ENCODE data around the gene ADAMTS13.

The ADAMTS13 gene

DNA sequence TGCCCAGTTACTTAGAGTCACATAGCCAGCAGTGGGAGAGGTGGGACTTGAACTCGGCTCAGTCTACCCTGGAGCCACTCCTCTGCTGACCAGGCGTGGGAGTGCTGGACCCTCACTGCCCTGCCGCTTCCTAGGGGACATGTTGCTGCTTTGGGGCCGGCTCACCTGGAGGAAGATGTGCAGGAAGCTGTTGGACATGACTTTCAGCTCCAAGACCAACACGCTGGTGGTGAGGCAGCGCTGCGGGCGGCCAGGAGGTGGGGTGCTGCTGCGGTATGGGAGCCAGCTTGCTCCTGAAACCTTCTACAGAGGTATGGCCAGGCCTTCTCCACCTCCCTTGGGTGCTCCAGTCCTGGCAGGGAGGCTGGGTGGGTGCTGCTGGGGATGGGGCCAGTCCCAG is 34.2 kb downstream of the ADAMTS13 start:
- DNase-seq = no peak

DNA sequence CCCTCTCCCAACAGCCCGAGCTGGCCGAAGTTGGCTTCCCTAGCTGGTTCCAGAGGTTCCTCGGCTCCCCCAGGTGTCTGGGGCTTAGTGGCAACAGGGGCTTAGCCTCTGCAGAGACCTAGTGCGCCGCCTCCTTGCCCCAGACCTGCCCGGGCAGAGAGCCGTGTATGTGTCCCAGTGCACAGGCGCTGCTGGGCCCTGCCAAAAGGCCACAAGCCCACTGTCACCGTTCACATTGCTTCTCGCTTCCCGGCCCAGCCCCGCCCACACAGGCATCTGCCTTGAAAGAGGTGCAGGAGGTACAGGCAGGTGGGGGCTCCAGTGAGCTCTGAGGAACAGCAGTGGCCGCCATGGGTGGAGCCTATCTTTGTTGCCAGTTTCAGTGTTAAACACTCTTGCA is 35.1 kb downstream of the ADAMTS13 start:
- no peak for DNase-seq

DNA sequence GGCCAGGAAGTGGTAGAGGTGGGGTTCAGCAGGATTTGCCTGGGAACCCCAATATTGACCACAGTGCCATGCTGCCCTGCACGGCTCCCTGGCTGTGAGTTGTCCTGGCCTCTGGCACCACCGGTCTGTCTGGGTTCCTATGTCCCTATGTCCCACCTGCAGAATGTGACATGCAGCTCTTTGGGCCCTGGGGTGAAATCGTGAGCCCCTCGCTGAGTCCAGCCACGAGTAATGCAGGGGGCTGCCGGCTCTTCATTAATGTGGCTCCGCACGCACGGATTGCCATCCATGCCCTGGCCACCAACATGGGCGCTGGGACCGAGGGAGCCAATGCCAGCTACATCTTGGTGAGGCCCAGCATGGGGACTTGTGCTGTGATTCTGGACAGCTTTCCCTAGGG is 35.6 kb downstream of the ADAMTS13 start:
- DNase-seq = no peak

DNA sequence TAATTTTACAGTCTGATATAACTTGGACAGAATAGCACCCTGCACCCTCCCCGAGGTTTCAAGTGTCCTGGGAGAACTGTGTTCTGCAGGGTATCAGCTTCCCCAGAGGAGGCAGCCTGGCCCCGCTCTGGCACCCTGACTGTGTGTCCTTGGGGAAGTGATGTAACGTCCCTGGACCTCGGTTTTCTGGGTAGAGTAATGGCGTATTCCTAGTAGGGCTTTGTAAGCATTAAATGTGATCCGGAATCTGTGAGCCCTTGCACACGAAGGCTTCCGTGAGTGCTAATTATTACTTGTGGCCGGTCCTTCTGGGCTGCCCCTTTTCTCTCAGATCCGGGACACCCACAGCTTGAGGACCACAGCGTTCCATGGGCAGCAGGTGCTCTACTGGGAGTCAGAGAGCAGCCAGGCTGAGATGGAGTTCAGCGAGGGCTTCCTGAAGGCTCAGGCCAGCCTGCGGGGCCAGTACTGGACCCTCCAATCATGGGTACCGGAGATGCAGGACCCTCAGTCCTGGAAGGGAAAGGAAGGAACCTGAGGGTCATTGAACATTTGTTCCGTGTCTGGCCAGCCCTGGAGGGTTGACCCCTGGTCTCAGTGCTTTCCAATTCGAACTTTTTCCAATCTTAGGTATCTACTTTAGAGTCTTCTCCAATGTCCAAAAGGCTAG is 36.6 kb downstream of the ADAMTS13 start:
- DNase-seq = no peak

DNA sequence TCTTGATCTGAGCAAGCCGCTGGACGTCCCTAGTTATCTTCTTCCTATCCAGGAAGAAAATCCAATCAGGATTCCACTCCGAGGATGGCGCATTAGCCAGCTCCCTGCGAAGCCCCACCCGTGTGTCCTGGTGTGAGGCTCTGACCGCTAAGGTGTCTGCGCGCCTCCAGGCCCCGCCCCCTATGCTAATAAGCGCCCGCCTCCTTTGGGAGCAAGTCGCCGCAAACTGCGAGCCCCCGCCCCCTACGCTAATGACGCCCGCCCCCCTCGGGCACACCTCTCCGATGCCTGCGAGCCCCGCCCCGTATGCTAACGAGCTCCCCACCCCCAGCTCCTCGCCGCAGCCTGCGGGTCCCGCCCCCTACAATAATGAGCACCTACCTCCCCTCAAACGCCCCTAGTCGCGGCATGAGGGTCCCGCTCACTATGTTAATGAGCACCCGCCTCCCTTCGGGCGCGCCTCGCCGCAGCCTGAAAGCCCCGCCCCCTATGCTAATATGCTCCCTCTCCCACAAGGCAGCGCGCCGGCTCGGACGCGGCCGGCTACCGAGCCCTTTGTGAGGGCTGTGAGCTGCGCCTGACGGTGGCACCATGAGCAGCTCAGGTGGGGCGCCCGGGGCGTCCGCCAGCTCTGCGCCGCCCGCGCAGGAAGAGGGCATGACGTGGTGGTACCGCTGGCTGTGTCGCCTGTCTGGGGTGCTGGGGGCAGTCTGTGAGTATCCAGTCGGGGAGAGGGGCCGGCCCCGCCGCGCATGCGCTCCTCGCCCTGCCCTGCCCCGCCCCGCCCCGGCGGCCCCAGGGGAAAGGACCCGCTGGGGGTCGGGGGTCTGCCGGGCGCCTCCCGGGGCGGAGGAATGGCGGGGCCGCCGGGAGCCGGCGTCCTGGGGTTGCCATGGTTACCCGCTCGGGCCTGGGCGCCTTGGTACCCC is 37.6 kb downstream of the ADAMTS13 start, which contains the start of gene CACFD1:
TSS of gene CACFD1 (plus strand) at position 503 of the 929 bp plus-strand sequence. CDS start at position 592, 89 bp downstream.
- DNase-seq = peak; percentile 96 to 97

DNA sequence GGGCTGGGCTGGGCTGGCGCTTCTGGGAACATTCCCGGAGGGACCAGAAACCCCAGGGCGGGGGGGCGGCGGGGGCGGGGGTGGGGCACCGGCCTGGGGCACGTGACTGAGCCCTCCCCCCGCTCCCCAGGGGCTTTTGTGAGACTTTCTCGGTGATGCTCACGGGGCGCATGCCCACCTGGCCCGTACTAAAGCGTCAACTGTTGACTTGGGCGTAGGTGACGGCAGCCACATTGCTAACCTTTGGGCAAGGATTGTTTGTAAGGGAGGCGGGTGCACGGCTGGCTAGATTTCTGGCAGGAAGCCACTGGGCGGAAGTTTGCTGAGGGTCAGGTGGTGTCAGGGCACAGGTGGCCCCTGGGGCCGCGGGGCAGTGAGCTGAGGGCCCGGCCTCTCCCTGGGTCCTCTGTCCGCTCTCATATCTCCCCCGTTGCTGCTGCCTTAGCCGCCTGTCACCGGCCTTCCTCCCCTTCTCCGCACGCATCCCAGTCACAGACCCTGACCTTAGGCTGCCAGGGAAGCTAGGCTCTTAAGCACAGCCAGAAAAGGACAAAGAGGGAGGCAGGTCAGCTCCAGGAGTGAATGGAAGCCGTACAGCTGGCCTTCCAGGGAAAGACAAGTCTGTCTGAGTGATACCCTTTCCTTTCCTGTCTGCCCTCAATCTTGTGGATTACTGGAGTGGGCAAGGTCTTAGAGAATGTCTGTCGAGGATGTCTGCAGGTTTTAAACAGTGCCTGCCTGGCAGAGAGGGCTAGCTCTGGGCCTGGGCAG is 38.4 kb downstream of the ADAMTS13 start:
- DNase-seq = no peak

DNA sequence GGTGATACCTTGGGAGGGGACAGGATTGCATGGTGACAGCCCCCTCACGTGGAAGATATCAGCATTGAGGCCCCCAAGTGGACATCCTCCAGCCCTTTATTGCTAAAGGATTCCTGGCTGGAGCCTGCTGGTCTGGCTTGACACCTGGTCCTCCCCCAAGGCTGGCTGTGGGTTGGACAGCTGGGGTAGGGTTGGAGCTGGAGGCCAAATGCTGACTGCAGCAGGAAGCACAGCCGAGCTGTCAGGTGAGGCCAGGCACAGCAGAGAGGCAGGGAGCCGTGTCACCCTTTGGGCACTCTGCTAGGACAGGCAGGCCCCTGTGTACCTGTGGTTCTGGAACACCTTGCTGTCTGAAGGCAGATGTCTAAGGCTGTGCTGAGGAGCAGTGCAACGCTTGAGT is 39.8 kb downstream of the ADAMTS13 start:
- no peak for DNase-seq

DNA sequence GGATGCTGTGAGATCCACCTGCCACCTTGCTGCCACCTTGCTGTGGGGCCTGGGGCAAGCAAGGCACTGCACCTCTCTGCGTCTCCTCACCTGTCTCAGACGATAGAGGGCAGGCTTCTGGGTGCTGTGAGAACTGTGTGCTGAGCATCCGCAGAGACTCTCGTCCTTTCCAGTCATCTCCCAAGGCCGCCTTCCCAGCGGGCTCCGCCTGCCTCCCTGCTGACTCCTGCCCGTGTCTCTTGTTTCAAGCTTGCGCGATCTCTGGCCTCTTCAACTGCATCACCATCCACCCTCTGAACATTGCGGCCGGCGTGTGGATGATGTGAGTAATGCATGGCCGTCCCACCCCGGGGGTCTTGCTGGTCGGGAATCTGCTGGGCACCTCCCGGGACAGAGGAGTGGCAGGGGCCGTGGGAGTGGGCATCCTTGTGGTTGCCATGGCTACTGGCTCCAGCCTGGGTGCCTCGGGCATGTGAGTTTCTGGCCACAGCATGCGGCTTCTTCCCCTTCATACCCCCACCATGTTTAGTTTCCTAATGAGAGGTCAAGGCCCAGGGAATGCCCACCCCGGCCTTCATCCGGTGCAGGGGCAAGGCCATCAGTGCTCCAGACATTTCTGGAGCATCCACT is 41.2 kb downstream of the ADAMTS13 start:
- no peak for DNase-seq

DNA sequence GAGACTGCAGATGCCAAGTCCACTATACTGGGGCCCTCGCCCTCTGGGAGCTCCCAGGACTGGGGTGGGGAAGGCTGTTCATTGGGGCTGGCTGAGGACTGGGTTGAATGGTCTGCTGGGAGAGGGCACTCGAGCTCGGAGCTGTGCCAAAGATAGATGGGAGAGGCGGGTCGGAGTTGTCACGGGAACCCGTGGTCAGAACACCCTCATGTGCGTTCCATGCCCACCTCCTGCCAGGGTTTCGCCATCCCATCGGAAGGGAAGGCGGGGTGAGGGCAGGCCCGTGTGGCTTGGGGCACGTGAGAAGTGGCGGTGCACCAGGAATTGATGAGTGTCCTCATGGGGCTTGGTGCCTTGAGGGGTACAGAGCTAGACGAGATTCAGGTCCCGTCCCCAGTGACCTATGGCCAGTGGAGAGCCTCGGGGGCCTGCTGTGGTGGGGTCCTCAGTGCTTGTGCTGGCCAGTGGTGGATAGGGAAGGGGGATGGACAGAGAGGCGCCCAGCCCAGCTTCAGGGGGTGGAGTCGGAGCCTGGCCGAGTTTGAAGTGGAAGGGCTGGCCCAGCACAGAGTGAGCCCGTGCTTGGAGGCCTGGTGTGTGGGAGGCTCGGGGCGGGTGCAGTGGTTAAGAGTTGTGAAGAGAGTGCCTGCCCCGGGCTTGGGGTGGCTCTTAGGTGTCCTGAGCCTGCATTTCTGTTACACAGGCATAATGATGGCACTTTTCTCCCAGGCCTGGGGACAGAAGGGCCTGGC is 41.9 kb downstream of the ADAMTS13 start:
- no peak for DNase-seq

DNA sequence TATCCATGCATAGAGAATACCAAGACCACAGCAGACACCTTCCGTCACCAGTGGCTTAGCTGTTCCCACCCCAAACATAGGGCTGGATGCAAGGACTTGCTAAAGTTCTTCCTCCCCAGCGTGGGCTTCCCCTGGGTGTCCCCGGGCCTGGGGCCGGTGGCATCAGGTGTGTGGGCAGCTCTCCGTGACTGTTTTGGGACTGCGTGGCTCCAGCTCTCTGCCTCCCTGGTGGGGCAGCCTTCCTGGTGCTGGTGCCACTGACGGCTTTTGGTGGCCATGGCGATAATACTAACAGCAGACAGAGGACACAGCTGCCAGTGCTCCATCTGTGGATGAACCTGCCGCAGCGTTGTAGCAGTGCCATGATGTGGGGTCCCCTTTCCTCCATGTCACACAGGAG is 42.5 kb downstream of the ADAMTS13 start:
- no peak for DNase-seq

DNA sequence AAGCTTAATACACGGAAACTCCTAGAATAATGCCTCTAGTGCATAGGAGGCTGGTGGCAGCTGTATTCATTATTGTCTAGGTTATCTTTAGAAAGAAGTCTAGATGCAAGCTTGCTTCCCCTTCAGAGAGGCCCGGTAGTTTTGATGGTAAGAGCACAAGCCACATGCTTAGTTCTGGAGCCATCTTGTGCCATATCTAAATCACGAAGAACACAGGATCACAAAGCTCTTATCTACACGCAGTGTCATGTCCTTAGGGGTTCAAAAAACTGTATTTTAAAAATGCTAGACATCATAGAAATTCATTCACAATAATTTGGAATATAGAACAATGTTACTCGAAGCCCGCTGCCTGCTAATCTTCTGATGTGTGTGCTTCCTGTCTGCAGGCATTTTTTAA is 43.8 kb downstream of the ADAMTS13 start:
- no peak for DNase-seq

DNA sequence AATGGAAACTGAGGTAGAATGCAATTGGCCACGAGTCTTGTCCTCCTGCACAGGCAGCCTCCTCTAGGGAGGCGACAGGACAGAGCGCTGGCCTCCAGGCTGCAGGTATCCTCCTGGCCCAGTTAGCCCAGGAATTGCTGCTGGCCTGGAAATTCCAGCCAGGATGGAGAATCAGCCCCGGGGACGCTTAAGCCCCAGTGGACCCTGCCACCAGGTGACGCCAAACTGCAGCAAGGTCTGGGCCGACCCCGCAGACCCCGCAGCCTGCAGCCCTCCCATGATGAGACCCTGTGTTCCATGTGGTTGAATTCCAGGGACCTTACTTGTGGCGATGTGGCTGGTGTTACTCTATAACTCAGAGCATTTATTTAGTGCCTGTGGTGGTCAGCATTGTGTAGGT is 44.9 kb downstream of the ADAMTS13 start:
- DNase-seq = no peak

DNA sequence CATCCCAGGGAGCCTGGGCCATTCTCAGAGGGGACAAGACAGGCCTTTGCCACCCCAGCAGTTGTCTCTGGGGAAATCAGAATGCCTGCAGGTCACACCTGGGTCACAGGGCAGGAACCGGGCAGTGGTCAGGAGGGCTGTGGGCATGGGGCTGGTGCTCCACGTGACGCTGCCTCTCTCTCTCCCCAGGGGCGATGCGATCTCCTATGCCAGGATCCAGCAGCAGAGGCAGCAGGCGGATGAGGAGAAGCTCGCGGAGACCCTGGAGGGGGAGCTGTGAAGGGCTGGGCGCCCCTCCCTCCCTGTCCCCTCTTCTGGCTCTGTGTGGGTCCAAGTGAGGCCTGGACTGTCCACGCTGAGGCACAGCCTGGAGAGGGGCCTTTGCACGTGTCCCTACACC is 46.2 kb downstream of the ADAMTS13 start:
- DNase-seq = no peak

DNA sequence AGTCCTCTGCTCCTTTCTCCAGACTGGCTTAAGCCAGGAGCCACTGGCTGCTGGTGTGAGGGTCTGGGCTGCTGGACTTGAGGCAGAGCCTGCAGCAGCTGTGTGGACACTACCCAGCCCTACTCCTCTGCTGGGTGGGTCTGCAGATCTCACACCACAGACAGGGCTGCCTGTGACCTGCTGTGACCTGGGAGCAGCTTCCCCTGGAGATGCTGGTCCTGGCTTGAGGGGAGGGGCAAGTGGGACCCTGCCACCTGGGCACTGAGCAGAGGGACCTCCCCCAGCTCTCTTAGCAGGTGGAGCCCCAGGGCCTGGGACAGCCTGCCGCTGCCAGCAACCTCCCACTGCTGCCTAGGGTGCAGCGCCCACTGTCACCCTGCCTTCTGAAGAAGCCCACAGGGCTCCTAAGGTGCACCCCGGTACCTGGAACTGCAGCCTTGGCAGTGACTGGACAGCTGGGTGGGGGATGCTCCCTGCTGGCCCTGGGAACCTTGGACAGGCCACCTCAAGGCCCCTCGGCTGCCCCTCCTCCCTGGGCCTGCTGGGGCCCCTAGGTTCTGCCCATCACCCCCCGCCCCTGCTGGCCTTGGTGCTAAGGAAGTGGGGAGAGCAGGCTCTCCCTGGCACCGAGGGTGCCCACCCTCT is 46.7 kb downstream of the ADAMTS13 start:
- no peak for DNase-seq

DNA sequence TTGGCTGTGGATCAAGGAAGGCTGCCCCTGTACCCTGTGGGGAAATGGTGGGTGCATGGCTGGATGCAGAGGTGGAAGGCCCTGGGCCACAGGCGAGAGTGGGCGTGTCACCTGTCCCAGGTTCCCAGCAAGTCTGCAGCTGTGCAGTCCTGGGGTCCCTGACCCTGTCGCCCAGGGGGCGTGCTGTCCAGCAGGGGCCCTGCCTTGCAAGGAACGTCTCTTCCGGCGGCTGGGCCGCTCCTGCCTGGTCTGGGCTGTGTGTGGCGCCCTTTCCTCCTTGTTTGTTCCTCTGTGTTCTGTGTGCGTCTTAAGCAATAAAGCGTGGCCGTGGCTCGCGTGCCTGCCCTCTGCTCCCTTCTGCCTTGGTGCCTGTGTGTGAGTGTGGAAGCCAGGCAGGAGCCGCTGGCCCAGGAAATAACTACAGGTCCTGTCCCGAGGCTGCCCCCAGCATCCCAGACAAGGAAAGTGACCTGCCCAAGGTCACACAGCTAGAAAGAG is 48.3 kb downstream of the ADAMTS13 start:
- no peak for DNase-seq

DNA sequence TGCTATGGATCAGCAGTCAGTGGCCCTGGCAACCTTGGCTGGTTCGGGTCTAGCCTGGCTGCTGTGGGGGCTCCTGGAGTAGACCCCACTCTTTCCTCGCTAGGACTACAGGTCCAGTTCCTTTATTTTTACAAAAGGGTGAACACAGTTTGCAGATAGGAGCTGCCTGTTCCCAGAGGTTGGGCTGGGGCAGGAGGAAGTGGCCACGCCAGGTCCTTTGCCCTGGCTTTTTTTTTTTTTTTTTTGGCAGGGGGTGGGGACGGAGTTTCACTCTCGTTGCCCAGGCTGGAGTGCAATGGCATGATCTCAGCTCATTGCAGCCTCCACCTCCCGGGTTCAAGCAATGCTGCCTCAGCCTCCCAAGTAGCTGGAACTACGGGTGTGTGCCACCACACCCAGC is 48.8 kb downstream of the ADAMTS13 start:
- DNase-seq = no peak

DNA sequence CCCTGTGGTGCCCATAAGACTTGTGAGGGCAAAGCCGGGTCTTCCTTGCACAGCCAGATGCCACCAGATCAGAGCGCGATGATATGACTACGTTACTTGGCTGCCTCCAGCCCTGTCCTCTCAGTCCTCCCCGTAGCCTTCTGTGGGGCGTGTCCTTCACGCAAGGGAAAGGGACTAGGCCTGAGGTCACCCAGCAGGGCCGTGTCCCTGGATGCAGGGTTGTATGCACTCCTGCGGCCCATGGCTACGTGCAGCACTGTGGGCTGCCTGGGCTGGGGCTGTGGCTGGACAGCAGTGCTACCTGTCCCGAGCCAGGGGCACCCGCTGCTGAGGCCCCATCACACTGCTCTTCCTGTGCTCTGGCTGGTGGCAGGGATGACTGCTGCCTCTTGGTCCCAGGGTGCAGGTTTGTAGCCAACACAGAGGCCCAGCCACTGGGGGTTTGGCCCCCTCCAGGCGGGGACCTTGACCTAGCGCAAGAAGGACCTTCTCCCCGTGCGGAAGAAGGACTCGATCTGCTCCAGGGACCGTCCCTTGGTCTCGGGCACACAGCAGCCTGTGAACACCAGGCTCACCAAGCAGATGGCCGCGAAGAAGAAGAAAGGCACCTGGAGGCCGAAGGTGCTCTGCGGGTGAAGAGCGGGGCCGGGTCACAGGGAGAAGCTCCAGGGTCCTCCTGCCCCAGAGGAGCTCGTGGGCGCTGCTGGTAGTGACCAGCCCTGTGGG is 49.5 kb downstream of the ADAMTS13 start:
- no peak for DNase-seq

DNA sequence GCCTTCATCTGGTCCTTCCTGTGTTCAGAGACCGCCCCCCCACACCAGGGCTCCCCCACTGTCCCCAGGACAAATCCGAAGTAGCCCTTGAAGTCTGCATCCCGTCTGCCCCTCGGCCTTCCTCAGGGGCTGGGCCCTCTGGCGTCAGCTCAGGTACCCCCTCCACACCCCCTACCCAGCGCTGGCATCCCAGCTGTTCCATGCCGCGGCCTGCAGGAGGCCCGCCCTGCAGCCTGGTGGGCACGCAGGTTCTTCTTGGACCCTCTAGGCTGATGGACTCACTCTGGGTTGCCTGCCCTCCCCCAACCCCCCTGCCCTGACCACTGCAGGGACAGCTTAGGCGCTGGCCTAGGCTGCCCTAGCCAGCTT is 50.1 kb downstream of the ADAMTS13 start:
- no peak for DNase-seq

DNA sequence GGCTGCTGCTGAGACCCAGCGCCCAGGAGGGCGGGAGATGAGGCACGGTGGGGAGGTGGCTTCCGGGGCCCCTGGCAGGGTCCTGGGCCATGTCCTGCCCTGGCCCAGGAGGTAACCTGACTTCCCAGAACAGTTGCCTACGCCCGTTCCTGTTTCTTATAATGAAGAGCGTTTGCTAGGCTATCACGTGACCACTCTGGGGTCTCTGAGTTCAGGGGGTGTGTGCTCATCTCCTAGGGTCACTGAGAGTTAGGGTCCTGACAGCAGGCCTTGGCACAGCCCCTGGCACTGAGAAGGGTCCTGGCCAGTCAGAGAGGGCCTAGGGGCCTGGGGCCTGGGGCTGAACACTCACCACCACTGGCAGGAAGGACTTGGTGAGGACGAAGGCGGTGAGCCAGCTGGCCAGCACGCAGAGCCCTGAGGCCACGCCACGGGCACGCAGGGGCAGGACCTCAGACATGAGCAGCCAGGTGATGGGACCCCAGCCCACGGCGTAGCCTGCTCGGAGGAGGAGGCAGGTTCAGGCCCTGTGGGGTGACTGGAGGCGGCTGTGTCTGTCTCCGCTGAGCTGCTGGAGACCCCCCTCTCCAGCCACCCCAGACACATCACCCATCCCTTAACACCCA is 50.7 kb downstream of the ADAMTS13 start:
- DNase-seq = no peak

DNA sequence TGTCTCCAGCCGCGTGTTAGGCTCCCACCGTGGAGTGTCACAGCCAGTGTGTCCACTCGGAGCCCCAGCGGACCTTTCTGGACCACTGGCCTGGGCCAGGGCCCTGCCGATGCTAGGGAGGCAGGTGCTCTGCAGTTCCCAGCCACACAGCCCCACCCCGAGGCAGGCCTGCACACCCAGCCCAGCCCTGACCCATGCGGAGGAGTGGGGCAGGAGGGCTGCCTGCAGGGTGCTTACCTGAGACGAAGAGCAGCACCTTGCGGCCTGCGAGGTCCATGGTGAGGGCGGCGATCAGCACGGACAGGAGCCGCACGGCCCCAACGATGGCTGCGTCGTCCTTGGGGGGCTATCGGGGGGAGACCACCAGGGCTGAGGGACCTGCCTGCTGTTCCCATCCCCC is 51.6 kb downstream of the ADAMTS13 start:
- DNase-seq = no peak

All from hippocampal formation (tissue), 2 donors.